HCEC 1CT (cell line): ENCODE results near the gene TRPM2.

Experiments used
- DNase-seq: peaks from one replicate; pipeline ENCODE4 v3.0.0-alpha.2; 2017

The TRPM2 gene

DNA sequence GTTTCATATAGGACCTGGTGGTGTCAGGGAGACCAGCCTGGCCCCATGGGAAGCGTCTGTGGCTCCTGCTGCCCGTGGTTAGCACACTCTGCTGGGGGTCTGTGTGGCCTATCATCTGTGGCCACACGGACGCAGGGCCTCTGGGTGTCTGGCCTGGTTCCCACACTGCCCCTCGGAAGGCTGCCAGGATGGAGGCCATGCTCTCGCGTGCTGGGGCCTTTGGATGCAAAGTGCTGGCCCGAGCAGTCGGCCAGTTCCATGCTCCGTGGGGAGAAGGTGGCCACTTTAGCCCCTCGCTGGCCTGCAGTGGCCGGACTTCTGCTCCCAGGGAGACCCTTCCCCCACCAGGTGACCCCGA lies 81.1 kb downstream of the TRPM2 start:
- no peak for DNase-seq

DNA sequence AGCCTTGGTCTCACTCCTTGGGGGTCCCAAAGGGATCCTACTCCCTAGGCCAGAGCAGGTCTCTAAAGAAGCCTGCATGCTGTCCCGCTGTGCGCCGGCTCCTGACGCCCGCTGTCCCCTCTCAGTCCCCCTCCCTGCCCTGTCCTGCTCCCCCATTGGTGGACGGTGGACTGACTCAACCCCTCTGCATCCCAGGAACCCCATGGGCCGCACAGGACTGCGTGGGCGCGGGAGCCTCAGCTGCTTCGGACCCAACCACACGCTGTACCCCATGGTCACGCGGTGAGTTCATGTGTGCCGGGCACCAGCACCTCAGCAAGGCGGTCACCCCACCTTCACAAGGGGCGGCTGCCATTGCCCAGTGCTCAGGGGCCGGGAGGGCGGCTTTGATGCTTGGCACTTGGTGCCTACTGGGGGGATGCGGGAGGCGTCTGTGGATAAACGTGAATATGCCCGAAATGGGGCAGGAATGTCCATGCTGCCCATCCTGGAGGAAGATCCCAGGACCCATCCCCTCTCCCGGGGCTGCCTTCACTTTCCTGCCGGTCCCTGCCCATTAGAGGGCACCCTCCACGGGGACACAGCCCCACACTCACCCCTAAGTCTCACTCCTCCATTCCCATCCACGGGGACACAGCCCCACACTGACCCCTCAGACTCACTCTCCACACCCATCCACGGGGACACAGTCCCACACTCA lies 81.7 kb downstream of the TRPM2 start:
- DNase-seq = no peak

DNA sequence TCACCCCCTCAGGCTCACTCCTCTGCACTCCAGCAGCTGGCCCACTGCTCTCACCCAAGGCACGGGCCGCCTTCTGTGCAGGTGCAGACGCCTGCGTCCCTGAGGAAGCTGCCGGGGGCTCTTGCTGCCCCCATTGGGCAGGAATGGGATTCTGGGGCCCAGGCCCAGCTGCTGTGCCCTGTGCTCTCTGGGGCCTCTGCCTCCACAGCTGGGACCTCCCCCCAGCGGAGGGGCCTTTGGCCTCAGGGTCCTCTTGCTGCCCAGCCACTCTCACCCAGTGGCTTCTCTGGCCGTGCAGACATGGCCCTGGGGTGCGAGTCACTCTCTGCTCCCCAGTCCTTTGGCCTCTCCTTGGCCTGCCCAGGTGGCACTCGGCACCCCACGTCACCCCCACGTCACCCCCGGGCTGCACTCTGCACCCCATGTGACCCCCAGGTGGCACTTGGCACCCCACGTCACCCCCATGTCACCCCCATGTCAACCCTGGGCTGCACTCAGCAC lies 82.7 kb downstream of the TRPM2 start:
- DNase-seq = no peak

DNA sequence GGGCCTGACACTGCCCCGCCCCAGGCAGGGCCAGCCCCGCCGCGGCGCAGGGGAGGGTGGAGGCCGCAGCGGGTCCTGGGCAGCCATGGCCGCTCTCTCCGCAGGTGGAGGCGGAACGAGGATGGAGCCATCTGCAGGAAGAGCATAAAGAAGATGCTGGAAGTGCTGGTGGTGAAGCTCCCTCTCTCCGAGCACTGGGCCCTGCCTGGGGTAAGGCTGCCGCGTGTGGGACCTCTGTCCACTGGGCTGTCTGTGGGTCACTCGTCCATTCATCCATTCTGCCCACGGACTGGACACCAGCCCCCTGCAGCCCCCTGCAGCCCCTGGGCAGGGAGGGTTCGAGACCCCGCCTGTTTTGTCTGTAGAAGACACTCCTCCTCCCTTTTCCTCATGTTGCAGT lies 83.5 kb downstream of the TRPM2 start:
- DNase-seq = no peak

DNA sequence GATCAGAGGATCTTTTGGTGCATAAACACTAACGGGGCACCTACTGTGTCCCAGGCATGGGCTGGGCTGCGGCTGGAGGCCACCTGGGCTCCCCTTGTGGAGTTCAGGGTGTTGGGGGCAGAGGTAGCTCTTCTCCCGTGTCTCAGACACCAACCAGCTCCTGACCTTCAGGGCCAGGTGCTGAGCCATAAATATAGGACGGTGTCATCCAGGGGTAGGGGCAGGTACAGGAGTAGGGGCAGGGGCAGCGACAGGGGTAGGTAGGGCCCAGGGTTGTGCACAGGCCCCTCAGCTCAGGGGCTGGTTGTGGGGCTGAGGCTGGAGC lies 83.9 kb downstream of the TRPM2 start:
- DNase-seq = no peak

GRCh38 chr21:44437696-44438431 lies 84.4 kb downstream of the TRPM2 start:
- DNase-seq = no peak

- no peak for DNase-seq
Observed at GRCh38 chr21:44438531-44439210, 85.2 kb downstream of the TRPM2 start.

DNA sequence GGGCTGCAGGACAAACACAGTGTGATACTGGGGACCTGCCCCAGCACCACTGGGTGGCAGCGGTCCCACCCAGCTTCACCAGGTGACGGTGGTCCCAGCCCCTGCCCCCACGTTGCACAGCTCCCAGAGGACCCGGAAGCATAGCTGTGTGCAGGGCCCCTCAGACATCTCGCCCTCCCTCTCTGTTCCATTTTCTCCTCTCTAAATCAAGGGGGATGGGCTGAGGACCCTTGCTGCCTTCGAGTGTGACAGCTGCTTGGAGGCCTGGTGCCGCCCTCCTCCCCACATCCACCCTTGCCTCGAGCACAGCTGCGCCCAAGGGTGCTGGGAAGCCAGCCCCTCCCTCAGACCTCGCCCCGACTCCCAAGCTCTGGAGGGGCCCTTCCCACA lies 85.8 kb downstream of the TRPM2 start:
- no peak for DNase-seq

- DNase-seq = no peak
Observed at GRCh38 chr21:44440241-44441040, 87.0 kb downstream of the TRPM2 start.

DNA sequence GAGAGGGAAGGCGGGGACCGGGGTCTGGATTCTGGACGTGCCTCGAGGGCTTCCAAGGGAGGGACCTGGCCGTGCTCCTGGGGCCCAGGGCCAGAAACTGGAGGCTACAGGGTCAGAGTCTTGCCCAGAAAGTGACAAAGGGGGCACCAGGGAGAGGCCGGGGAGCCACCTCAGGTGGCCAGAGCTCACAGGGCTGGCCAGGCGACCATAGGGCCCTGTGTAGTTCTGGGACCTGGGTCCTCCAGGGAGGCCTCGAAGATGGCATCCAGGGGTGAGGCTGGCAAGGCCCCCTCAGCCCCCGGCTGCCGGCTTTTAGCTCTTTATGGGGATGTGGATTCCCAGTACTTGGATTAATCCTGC lies 87.6 kb downstream of the TRPM2 start:
- DNase-seq = no peak

- no peak for DNase-seq
Observed at GRCh38 chr21:44441581-44442265, 88.3 kb downstream of the TRPM2 start.

DNA sequence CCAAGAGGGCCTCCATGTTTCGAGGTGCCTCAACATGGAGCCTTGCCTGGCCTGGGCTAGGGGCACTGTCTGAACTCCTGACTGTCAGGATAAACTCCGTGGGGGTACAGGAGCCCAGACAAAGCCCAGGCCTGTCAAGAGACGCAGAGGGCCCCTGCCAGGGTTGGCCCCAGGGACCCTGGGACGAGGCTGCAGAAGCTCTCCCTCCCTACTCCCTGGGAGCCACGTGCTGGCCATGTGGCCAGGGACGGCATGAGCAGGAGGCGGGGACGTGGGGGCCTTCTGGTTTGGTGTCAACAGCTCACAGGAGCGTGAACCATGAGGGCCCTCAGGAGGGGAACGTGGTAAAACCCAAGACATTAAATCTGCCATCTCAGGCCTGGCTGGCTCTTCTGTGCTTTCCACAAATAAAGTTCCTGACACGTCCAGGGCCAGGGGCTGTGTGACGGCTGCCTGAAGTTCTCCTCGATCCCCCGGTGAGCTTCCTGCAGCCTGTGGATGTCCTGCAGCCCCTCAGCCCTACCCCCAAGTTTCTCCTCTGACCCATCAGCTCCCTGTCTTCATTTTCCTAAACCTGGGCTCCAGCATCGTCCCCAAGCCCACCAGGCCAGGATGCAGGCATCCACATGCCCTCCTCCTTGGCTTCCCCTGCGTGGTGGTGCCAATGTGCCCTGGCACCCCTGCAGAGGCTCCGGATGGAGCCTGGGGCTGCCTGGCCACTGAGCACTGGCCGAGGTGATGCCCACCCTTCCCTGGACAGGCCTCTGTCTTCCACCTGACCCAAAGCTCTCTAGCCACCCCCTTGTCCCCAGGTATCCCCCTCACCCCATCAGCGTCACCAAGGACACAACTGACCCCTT lies 89.1 kb downstream of the TRPM2 start:
- DNase-seq = no peak

DNA sequence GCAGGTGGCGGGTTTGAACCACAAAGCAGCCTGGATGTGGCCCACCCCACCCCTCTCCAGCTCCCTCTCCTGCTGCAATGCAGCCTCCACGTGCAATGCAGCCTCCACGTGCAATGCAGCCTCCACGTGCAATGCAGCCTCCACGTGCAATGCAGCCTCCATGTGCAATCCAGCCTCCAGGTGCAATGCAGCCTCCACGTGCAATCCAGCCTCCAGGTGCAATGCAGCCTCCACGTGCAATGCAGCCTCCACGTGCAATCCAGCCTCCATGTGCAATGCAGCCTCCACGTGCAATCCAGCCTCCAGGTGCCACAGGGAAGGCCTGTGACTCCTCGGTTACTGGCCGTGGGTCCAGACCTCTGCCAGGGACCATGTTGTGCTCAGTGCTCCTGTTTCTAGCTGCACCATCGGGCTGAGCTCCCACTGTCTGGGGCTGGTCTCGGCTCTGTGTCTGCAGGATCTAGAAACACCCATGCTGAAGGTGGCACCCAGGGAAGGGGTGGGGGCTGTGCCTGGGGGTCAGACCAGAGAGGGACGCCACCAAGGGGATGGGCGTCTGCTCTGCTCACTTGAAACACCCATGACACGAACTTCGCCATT lies 90.0 kb downstream of the TRPM2 start:
- no peak for DNase-seq

- no peak for DNase-seq
Observed at GRCh38 chr21:44443891-44444285, 90.5 kb downstream of the TRPM2 start.

- DNase-seq = no peak
Observed at GRCh38 chr21:44444286-44444931, 91.0 kb downstream of the TRPM2 start.

- no peak for DNase-seq
Observed at GRCh38 chr21:44445145-44445812, 91.9 kb downstream of the TRPM2 start.

DNA sequence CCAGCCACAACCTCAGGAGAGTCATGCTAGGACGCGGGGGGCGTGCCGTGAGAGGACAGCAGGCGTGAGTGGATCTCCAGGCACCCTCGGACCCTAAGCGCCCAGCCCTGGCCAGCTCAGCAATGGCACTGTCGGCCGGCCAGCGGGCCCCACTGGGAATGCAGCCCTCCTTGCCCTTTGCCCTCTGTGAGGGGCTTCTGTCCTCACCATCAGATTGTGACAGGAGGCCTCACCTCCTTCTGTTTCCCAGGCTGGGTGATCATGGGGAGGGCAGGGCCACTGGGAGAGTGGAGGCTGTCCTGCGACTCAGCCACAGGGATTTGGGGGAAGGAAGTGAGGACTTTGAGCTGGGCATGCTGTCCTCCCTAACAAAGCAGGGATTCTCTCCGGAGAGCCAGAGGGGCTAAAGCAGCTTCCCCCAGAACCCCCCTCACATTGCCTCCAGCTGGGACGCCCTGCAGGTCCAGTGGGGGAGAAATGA lies 95.3 kb downstream of the TRPM2 start:
- no peak for DNase-seq

GRCh38 chr21:44449473-44450363 lies 96.3 kb downstream of the TRPM2 start:
- DNase-seq = no peak

DNA sequence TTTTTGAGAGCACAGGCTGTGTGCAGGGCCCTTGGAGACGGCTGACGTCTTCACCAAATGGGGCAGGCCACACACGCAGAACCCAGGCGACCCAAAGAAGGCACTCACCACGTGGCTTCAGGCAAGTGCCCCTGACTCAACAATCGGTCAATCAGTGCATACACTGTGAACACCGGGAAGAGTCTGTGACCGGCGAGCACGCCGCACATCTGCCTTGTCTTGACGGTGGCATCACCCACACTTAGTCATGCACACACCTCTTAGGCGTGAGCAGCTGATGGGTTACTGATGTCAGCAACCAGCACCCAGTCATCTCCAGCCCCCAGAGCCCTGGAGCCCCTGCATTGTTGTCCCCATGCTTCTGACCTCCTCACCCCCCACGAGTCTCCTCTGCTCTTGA lies 97.0 kb downstream of the TRPM2 start:
- no peak for DNase-seq
